Tibial artery (tissue), 4 donors: ENCODE measurements around the gene PLA1A.

Experiments
- DNase-seq, 2 donors: peaks; one replicate each; pipeline ENCODE4 v3.0.0-alpha.2; 2019
- H3K27ac ChIP-seq, 2 donors: fragments of 200-600 bp; sonication (generic) in 1 of 2; 1 replicate in 1 of 2; 2 replicates in 1 of 2; pipeline ENCODE4 v1.5.1; 2018 to 2019; ENCODE audit warnings: mild to moderate bottlenecking in 1 of 2
- H3K27me3 ChIP-seq, 2 donors: fragments of 200-600 bp; sonication (generic) in 1 of 2; one replicate each; pipeline versions ENCODE4 v1.5.1 to v1.6.0; 2016 to 2019
- H3K36me3 ChIP-seq, 3 donors: fragments of 200-600 bp; sonication (generic) in 2 of 3; one replicate each; pipeline ENCODE4 v1.5.1; 2016 to 2019; ENCODE audit warnings: mild to moderate bottlenecking in 2 of 3
- H3K4me1 ChIP-seq, 4 donors: fragments of 200-600 bp; sonication (generic) in 2 of 4; 1 replicate in 3 of 4; 2 replicates in 1 of 4; pipeline ENCODE4 v1.5.1; 2016 to 2019
- H3K4me3 ChIP-seq, 2 donors: fragments of 200-600 bp; sonication (generic) in 1 of 2; 1 replicate in 1 of 2; 2 replicates in 1 of 2; pipeline ENCODE4 v1.5.1; 2018 to 2019; ENCODE audit warnings: mild to moderate bottlenecking in 2 of 2
- H3K9me3 ChIP-seq, 3 donors: fragments of 200-600 bp; sonication (generic) in 1 of 3; one replicate each; pipeline ENCODE4 v1.5.1; 2016 to 2019
- intact Hi-C: fragments of 100-400 bp; cut with DNase I; formaldehyde crosslinking; loops from one replicate; pipeline ENCODE4 v1.15.0; 2023; ENCODE audit warnings: low total_unique reads
- TF ChIP-seq, protein P1 (sequence below), 2 experiments: fragments of 200-600 bp in 1 of 2; fragments of 450-650 bp in 1 of 2; IDR thresholded peaks; one replicate each; pipeline ENCODE4 v1.5.1; 2017 to 2019; ENCODE audit warnings: antibody characterized with exemption in 2 of 2, mild to moderate bottlenecking in 1 of 2, moderate library complexity in 1 of 2

The PLA1A gene

DNA sequence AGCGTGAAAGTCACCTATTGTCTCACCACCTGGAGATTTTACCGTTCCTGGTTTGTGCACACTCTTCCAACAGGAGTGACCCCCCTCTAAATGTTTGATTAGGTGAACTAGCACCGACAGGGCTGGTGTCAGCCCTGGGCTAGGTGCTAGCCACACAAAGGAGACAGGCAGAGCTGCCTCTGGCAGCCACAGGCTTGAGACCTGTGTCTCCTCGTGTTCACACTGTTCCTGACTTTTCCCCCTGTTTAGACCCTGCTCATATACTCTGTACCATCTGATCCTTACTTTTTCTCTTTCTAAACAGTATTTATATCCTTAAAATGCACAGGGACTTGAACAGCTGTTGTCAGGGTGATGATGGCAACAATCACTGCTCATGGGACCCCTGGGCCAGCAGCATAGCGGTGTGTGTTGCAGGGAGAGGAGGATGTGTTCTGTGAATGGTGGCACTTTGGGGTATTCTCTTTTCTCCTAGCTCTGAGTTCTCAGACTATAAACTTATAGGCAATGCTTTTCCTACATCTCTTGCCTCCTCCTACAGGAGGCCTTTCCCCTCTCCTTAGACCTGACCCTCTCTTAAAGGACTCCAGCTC is 43.8 kb upstream of the PLA1A start:
- no peak overlapping the region for H3K27ac ChIP-seq
- no peak for DNase-seq
- intact Hi-C loops, result no loop called here

DNA sequence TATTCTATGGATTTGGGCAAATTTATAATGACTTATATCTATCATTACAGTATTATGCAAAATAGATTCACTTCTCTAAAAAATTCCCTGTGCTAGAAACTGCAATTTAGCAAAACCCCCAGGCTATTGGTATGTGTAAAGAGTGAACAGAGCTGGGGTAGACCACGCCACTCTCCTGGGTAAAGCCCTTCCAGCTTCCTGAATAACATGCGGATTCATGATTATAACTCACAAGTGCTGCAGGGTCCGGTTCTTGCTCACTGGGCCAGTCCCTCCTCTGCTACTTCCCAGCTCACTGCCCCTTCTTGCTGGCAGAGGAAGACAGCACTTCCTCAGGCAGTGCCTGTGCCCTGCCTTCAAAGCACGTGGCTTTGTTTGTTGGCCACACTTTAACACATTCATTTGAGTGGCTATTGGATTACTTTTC is 42.4 kb upstream of the PLA1A start:
- H3K27me3 ChIP-seq, result no peaks in the 10 kb centered on the region
- no peak overlapping the region for H3K27ac ChIP-seq
- H3K36me3 ChIP-seq, result no peaks in the 10 kb centered on the region
- TF ChIP-seq, protein P1, sequence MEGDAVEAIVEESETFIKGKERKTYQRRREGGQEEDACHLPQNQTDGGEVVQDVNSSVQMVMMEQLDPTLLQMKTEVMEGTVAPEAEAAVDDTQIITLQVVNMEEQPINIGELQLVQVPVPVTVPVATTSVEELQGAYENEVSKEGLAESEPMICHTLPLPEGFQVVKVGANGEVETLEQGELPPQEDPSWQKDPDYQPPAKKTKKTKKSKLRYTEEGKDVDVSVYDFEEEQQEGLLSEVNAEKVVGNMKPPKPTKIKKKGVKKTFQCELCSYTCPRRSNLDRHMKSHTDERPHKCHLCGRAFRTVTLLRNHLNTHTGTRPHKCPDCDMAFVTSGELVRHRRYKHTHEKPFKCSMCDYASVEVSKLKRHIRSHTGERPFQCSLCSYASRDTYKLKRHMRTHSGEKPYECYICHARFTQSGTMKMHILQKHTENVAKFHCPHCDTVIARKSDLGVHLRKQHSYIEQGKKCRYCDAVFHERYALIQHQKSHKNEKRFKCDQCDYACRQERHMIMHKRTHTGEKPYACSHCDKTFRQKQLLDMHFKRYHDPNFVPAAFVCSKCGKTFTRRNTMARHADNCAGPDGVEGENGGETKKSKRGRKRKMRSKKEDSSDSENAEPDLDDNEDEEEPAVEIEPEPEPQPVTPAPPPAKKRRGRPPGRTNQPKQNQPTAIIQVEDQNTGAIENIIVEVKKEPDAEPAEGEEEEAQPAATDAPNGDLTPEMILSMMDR (IDR thresholded peaks at IDR 0.05), result no peak
- no peaks in the 10 kb centered on the region for H3K9me3 ChIP-seq
- no peak for DNase-seq
- H3K4me3 ChIP-seq, result no peak overlapping the region
- intact Hi-C loops, result no loop called here
- H3K4me1 ChIP-seq, result no peaks in the 10 kb centered on the region

More for the DNA sequence above, 43.8 kb upstream of the PLA1A start:
- Histone ChIP-seq H3K9me3 (no peaks in the 10 kb centered on the region), H3K4me3 (no peak overlapping the region), H3K4me1 (no peaks in the 10 kb centered on the region), H3K36me3 (no peaks in the 10 kb centered on the region), H3K27me3 (no peaks in the 10 kb centered on the region)
- TF ChIP-seq, protein P1 (IDR thresholded peaks at IDR 0.05), result no peak

- no peaks in the 10 kb centered on the region for H3K36me3 ChIP-seq
- no peak overlapping the region for H3K4me3 ChIP-seq
- H3K27me3 ChIP-seq, result no peaks in the 10 kb centered on the region
- DNase-seq, result no peak
- H3K9me3 ChIP-seq, result no peaks in the 10 kb centered on the region
- intact Hi-C loops, result no loop called here
- no peaks in the 10 kb centered on the region for H3K4me1 ChIP-seq
- H3K27ac ChIP-seq, result no peak overlapping the region
- TF ChIP-seq, protein P1 (IDR thresholded peaks at IDR 0.05), result no peak
These were observed 41.8 kb upstream of the PLA1A start for GRCh38 chr3:119555929-119556328.

GRCh38 chr3:119557192-119557876 is 40.4 kb upstream of the PLA1A start:
- no peak for DNase-seq
- no peak overlapping the region for H3K27ac ChIP-seq
- no peak overlapping the region for H3K4me3 ChIP-seq
- H3K4me1 ChIP-seq, result no peaks in the 10 kb centered on the region
- H3K27me3 ChIP-seq, result no peaks in the 10 kb centered on the region
- intact Hi-C loops, result no loop called here
- TF ChIP-seq, protein P1 (IDR thresholded peaks at IDR 0.05), result no peak
- H3K36me3 ChIP-seq, result no peaks in the 10 kb centered on the region
- no peaks in the 10 kb centered on the region for H3K9me3 ChIP-seq

GRCh38 chr3:119557877-119558269 is 39.8 kb upstream of the PLA1A start:
- no peak overlapping the region for H3K27ac ChIP-seq
- no peak for DNase-seq
- intact Hi-C loops, result no loop called here
- TF ChIP-seq, protein P1 (IDR thresholded peaks at IDR 0.05), result no peak
- no peaks in the 10 kb centered on the region for H3K36me3 ChIP-seq
- H3K27me3 ChIP-seq, result no peaks in the 10 kb centered on the region
- no peaks in the 10 kb centered on the region for H3K9me3 ChIP-seq
- no peak overlapping the region for H3K4me3 ChIP-seq
- H3K4me1 ChIP-seq, result no peaks in the 10 kb centered on the region
